GM18858 (cell line): Measurements from ENCODE around the gene DDX3X.
"Not testable (repeated sequence)": the region's sequence is repeated elsewhere in the genome, so short reads cannot be mapped to it uniquely, and the experiment has no call there.

Source experiments
- ATAC-seq: cut with Tn5 transposase; IDR thresholded peaks from one replicate; pipeline ENCODE4 v1.9.1; 2021; ENCODE audit not compliant: unreplicated experiment

The DDX3X gene

GRCh38 chrX:41369152-41369551 lies 35.2 kb downstream of the DDX3X start:
- no peak for ATAC-seq

- not testable (repeated sequence) for ATAC-seq
Observed at GRCh38 chrX:41371575-41371974, 37.6 kb downstream of the DDX3X start.

GRCh38 chrX:41373989-41374606 lies 40.1 kb downstream of the DDX3X start:
- ATAC-seq: no peak

GRCh38 chrX:41377624-41378023 lies 43.7 kb downstream of the DDX3X start:
- no peak for ATAC-seq

- ATAC-seq: no peak
Observed at GRCh38 chrX:41381685-41382084, 47.7 kb downstream of the DDX3X start.

GRCh38 chrX:41382714-41383645 lies 49.0 kb downstream of the DDX3X start:
- no peak for ATAC-seq

- ATAC-seq: no peak
Observed at GRCh38 chrX:41384051-41384705, 50.2 kb downstream of the DDX3X start.

- no peak for ATAC-seq
Observed at GRCh38 chrX:41386222-41386990, 52.4 kb downstream of the DDX3X start.

- no peak for ATAC-seq
Observed at GRCh38 chrX:41388543-41388942, 54.6 kb downstream of the DDX3X start.

- ATAC-seq: no peak
Observed at GRCh38 chrX:41389311-41389888, 55.4 kb downstream of the DDX3X start.

- ATAC-seq: not testable (repeated sequence)
Observed at GRCh38 chrX:41390576-41390975, 56.6 kb downstream of the DDX3X start.

- ATAC-seq: no peak
Observed at GRCh38 chrX:41391606-41392005, 57.6 kb downstream of the DDX3X start.

GRCh38 chrX:41394293-41394692 lies 60.3 kb downstream of the DDX3X start:
- no peak for ATAC-seq

- ATAC-seq: no peak
Observed at GRCh38 chrX:41397219-41397618, 63.3 kb downstream of the DDX3X start.

GRCh38 chrX:41397768-41398167 lies 63.8 kb downstream of the DDX3X start:
- ATAC-seq: no peak

- ATAC-seq: not testable (repeated sequence)
Observed at GRCh38 chrX:41402556-41402955, 68.6 kb downstream of the DDX3X start.

GRCh38 chrX:41405551-41405950 lies 71.6 kb downstream of the DDX3X start:
- no peak for ATAC-seq

- ATAC-seq: no peak
Observed at GRCh38 chrX:41406201-41406600, 72.2 kb downstream of the DDX3X start.

- no peak for ATAC-seq
Observed at GRCh38 chrX:41407816-41408215, 73.9 kb downstream of the DDX3X start.

- no peak for ATAC-seq
Observed at GRCh38 chrX:41408576-41408975, 74.6 kb downstream of the DDX3X start.

GRCh38 chrX:41409006-41409405 lies 75.0 kb downstream of the DDX3X start:
- no peak for ATAC-seq
